ENCODE results near the gene GATC. TPM values are rescaled to one million over a fixed set of nuclear protein-coding genes. Genes with fewer than 3 reads are reported as not detected.
"Not testable (repeated sequence)": the region's sequence is repeated elsewhere in the genome, so short reads cannot be mapped to it uniquely, and the experiment has no call there.

The GATC gene
- polyA plus RNA-seq, 1 experiment, result 14.8 TPM

DNA sequence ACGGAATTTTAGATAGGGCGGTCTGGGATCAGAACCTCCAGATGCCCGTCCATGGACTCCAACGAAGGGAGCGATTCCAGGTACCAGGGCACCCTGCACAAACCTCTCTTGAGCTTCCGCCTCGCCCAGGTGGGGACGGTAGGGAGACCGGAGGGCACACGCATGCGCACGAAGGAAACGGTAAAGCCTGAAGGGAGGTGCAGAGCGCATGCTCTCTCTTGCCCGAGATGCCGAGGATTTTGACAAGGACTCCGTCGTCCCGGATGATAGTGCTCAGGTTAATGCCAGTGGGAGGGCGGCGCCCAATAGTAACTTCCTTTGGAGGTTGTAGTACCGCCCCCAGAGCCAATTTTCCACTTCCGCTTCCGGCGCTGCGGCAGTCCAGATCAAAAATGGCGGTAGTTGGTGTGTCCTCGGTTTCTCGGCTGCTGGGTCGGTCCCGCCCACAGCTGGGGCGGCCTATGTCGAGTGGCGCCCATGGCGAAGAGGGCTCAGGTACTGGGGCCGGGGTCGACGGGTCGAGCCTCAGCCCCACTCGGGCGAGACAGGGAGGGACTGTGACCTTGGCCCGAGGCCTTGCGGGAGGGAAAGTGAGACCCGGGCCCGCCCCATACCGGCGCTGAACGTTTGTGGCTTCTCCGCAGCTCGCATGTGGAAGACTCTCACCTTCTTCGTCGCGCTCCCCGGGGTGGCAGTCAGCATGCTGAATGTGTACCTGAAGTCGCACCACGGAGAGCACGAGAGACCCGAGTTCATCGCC lies 8.3 kb upstream of the GATC start, which contains the start of gene COX6A1:
Gene COX6A1, plus strand, starts transcription at position 379 of the 760 bp plus-strand sequence. Its CDS starts 14 bp downstream, at position 393.
- TF ChIP-seq, protein P1, sequence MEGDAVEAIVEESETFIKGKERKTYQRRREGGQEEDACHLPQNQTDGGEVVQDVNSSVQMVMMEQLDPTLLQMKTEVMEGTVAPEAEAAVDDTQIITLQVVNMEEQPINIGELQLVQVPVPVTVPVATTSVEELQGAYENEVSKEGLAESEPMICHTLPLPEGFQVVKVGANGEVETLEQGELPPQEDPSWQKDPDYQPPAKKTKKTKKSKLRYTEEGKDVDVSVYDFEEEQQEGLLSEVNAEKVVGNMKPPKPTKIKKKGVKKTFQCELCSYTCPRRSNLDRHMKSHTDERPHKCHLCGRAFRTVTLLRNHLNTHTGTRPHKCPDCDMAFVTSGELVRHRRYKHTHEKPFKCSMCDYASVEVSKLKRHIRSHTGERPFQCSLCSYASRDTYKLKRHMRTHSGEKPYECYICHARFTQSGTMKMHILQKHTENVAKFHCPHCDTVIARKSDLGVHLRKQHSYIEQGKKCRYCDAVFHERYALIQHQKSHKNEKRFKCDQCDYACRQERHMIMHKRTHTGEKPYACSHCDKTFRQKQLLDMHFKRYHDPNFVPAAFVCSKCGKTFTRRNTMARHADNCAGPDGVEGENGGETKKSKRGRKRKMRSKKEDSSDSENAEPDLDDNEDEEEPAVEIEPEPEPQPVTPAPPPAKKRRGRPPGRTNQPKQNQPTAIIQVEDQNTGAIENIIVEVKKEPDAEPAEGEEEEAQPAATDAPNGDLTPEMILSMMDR (IDR thresholded peaks at IDR 0.05; ENCODE audit: insufficient read depth, low read depth, low read length), result no peak
- POLR2A ChIA-PET, result interaction anchor here (0.6 kb wide), 1 partner anchor 24 kb away, joined by 3 read pairs; no protein-coding TSS in a partner anchor
- Histone ChIP-seq H3K27me3 (ENCODE audit: control insufficient read depth, insufficient read depth, low read length) (no peaks in the 10 kb centered on the region), H3K4me3 (ENCODE audit: low read depth, low read length) (peak within 1 kb of the TSS; percentile 72), H3K36me3 (ENCODE audit: control insufficient read depth, insufficient read depth, low read length) (peaks cover 1% of the 10 kb centered on the region; the same call in 1 of the 2 replicates)
- peak; percentile 89 for DNase-seq (ENCODE audit: low read depth)
- CTCF ChIA-PET, result interaction anchor here (0.6 to 1.4 kb wide), 4 partner anchors 9 to 121 kb away, joined by 3 to 5 read pairs (median 4); no protein-coding TSS in a partner anchor

DNA sequence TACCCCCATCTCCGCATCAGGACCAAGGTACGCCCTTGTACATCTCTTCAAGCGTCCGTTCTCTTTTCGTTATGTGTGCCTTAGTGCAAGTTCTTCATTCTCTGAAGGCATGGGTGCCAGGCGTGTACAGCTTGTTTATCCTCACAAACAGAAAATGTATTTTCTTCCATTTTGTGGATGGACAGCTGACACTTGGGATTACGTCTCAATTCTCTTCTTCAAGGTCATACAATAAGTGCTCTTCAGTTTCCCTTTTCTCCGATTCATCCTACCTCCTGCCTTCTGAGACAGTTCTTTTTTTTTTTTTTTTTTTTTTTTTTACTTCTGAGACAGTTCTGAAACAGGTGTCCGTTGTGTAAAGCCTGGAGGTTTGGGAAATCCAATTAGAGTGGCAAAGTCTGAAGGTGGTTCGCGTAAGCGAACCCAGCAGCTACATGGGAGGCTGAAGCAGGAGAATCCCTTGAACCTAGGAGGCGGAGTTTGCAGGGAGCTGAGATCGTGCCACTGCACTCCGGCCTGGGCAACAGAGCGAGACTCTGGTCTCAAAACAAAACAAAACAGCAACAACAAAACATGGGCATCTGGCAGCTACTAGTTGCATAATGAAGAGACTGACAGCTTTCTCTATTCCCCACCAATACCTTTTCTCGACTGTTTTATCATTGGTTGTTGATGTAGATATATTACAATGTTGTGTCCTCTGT lies 7.6 kb upstream of the GATC start:
- TF ChIP-seq, protein P1 (IDR thresholded peaks at IDR 0.05; ENCODE audit: insufficient read depth, low read depth, low read length), result no peak
- H3K4me3 ChIP-seq (ENCODE audit: low read depth, low read length), result peak overlapping the region; percentile 72
- ChIA-PET CTCF (interaction anchor here (0.6 to 1.4 kb wide), 6 partner anchors 10 to 353 kb away, joined by 3 to 5 read pairs (median 3); partner anchors contain the start of gene POP5), POLR2A (no interaction called here)
- H3K27me3 ChIP-seq (ENCODE audit: control insufficient read depth, insufficient read depth, low read length), result no peaks in the 10 kb centered on the region
- DNase-seq (ENCODE audit: low read depth), result no peak
- H3K36me3 ChIP-seq (ENCODE audit: control insufficient read depth, insufficient read depth, low read length), result peaks cover 1% of the 10 kb centered on the region; the same call in 1 of the 2 replicates

DNA sequence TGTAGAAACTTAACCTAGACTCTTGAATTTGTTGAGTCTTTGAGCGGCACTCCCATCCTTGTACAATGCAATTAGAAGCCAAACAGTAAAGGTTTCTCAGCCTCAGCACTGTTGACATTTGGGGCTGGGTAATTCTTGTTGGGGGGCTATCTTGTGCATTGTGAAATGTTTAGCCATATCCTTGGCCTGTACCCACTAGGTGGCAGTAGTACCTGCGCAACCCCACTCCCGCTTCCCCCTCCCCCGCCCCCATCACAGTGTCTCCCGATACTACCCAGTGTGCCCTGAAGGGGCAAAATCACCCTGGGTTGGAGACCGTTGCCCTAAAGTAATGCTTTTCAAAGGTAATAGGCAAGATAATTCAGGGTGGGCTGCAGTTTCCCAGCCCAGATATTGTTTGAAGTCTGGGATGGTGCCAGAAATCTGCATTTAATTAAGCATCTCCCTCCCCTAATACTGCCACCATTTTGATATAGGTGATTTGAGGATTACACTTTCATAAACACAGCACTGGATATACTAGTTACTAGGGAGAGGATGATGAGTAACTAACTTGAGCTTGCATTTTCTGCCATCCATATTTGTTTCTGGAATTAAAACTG lies 6.5 kb upstream of the GATC start:
- DNase-seq (ENCODE audit: low read depth), result no peak
- POLR2A ChIA-PET, result no interaction called here
- CTCF ChIA-PET, result interaction anchor here (0.5 to 1.4 kb wide), 12 partner anchors 10 to 512 kb away, joined by 3 to 5 read pairs (median 3); partner anchors contain the start of genes POP5, RNU4-1 and RNU4-2
- Histone ChIP-seq H3K4me3 (ENCODE audit: low read depth, low read length) (no peak overlapping the region), H3K36me3 (ENCODE audit: control insufficient read depth, insufficient read depth, low read length) (peaks cover 1% of the 10 kb centered on the region; the same call in 1 of the 2 replicates), H3K27me3 (ENCODE audit: control insufficient read depth, insufficient read depth, low read length) (no peaks in the 10 kb centered on the region)
- TF ChIP-seq, protein P1 (IDR thresholded peaks at IDR 0.05; ENCODE audit: insufficient read depth, low read depth, low read length), result peak; percentile 72

DNA sequence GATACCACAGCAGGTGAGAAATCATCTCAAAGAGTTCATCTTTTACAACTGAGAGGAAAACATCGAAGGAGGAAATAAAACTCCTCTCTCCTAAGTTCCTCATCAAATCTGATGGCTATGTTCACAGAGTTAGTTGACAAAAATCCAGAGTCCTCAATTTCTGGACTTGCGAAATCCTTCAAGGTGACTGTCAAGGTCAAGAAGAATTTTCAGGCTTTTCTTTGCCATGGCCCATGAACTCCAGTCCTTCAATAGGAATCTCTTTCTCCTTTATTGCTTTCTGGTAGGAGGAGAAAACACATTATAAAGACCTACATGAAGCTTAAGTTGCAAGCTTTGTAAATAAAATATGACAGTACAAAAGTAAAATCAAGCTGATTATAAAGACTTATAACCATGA lies 1.6 kb upstream of the GATC start:
- H3K36me3 ChIP-seq (ENCODE audit: control insufficient read depth, insufficient read depth, low read length), result peaks cover 1% of the 10 kb centered on the region
- no peak for DNase-seq (ENCODE audit: low read depth)
- POLR2A ChIA-PET, result interaction anchor here (0.5 to 0.6 kb wide), 2 partner anchors 52 to 57 kb away, joined by 4 to 12 read pairs; no protein-coding TSS in a partner anchor
- no peak overlapping the region for H3K4me3 ChIP-seq (ENCODE audit: low read depth, low read length)
- TF ChIP-seq, protein P1 (IDR thresholded peaks at IDR 0.05; ENCODE audit: insufficient read depth, low read depth, low read length), result no peak
- CTCF ChIA-PET, result interaction anchor here (1.0 to 2.6 kb wide), 3 partner anchors 12 to 21 kb away, joined by 3 to 7 read pairs (median 5); no protein-coding TSS in a partner anchor
- H3K27me3 ChIP-seq (ENCODE audit: control insufficient read depth, insufficient read depth, low read length), result no peaks in the 10 kb centered on the region

DNA sequence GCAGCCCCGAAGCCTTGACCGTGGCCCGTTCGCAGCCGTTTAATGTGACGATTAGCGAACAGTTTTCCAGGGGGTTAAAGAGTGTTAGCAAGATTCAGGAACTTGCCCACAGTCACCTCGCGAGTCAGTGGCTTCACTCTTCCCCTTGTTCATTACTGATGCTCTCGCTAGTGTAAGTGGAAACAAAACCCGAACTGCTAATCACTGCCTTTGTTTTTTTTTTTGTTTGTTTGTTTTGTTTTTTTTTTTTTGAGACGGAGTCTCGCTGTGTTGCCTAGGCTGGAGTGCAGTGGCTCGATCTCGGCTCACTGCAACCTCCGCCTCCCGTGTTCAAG lies 567 bp downstream of the GATC start:
- CTCF ChIA-PET; H3K36me3 ChIP-seq (ENCODE audit: control insufficient read depth, insufficient read depth, low read length); POLR2A ChIA-PET; H3K27me3 ChIP-seq (ENCODE audit: control insufficient read depth, insufficient read depth, low read length); DNase-seq (ENCODE audit: low read depth): not testable (repeated sequence)
- peak overlapping the region; percentile 98 for H3K4me3 ChIP-seq (ENCODE audit: low read depth, low read length)
